SK-N-SH (cell line): ENCODE measurements around the gene SETBP1. TPM values are rescaled to one million over a fixed set of nuclear protein-coding genes. Genes with fewer than 3 reads are reported as not detected.

Experiments
- CTCF ChIA-PET: fragments of 300-600, 350-600 bp; formaldehyde crosslinking; extraction: SDS; loops from one replicate; lab custom pipeline; 2021; lab: Yijun Ruan, JAX
- POLR2A ChIA-PET: fragments of 350-600 bp; sonication (Branson Sonifier 250); formaldehyde crosslinking; extraction: SDS; loops from one replicate; lab custom pipeline; 2020; ENCODE audit warnings: antibody characterized with exemption, inconsistent platforms; lab: Yijun Ruan, JAX
- DNase-seq: peaks from one replicate; pipeline ENCODE4 v3.0.0; 2012
- H2AFZ ChIP-seq: fragments of 200-600 bp; sonication (generic); 2 replicates; pipeline ENCODE4 v1.8.1; 2016; ENCODE audit warnings: antibody characterized with exemption, mild to moderate bottlenecking, low read depth
- H3F3A ChIP-seq: fragments of 200-600 bp; sonication (generic); replicated peaks from 2 replicates; pipeline ENCODE3; 2016; ENCODE audit warnings: antibody characterized with exemption, mild to moderate bottlenecking; ENCODE audit not compliant: insufficient read depth
- H3K27ac ChIP-seq, 2 experiments: fragments of 200-500 bp in 1 of 2; fragments of 200-600 bp in 1 of 2; sonication (Bioruptor generic) in 1 of 2; sonication (generic), shearing (Covaris generic) in 1 of 2; 2 replicates each; pipeline versions ENCODE4 v1.5.1 to v1.6.1; 2014 to 2016; ENCODE audit warnings: low read depth in 2 of 2, inconsistent platforms in 1 of 2, low read length in 1 of 2, mild to moderate bottlenecking in 1 of 2, mixed read lengths in 1 of 2
- H3K27me3 ChIP-seq: fragments of 200-600 bp; sonication (generic), shearing (Covaris generic); 2 replicates; pipeline ENCODE4 v1.6.1; 2016; ENCODE audit warnings: mixed run types; ENCODE audit not compliant: insufficient read depth
- H3K36me3 ChIP-seq, 2 experiments: fragments of 200-500 bp in 1 of 2; fragments of 200-600 bp in 1 of 2; sonication (Bioruptor generic) in 1 of 2; sonication (generic) in 1 of 2; replicated peaks in 1 of 2; 2 replicates each; pipeline versions ENCODE3 to v1.5.1; 2014 to 2016; ENCODE audit warnings: low read length in 1 of 2, mild to moderate bottlenecking in 1 of 2; ENCODE audit not compliant: insufficient read depth in 2 of 2, control insufficient read depth in 1 of 2
- H3K4me1 ChIP-seq, 2 experiments: fragments of 200-500 bp in 1 of 2; fragments of 200-600 bp in 1 of 2; sonication (Bioruptor generic) in 1 of 2; sonication (generic), shearing (Covaris generic) in 1 of 2; 2 replicates each; pipeline versions ENCODE4 v1.5.1 to v1.6.1; 2014 to 2016; ENCODE audit warnings: low read depth in 1 of 2, low read length in 1 of 2, mixed run types in 1 of 2; ENCODE audit not compliant: insufficient read depth in 2 of 2, control insufficient read depth in 1 of 2
- H3K4me2 ChIP-seq: fragments of 200-600 bp; sonication (generic), shearing (Covaris generic); 2 replicates; pipeline ENCODE4 v1.6.1; 2017; ENCODE audit warnings: mixed run types
- H3K4me3 ChIP-seq, 2 experiments: fragments of 200-500 bp in 1 of 2; fragments of 200-600 bp in 1 of 2; sonication (Bioruptor generic) in 1 of 2; sonication (generic), shearing (Covaris generic) in 1 of 2; 2 replicates each; pipeline versions ENCODE4 v1.5.1 to v1.8.1; 2014 to 2016; ENCODE audit warnings: low read depth in 2 of 2, inconsistent platforms in 1 of 2, low read length in 1 of 2, mild to moderate bottlenecking in 1 of 2, mixed read lengths in 1 of 2, moderate library complexity in 1 of 2
- H3K79me2 ChIP-seq: fragments of 200-600 bp; sonication (generic); 2 replicates; pipeline ENCODE4 v1.8.1; 2017; ENCODE audit warnings: mild to moderate bottlenecking; ENCODE audit not compliant: insufficient read depth
- H3K9ac ChIP-seq: fragments of 200-600 bp; sonication (generic); 2 replicates; pipeline ENCODE4 v1.6.1; 2017; ENCODE audit warnings: mixed run types
- H3K9me2 ChIP-seq: fragments of 200-600 bp; sonication (generic); 2 replicates; pipeline ENCODE4 v1.6.1; 2017; ENCODE audit warnings: mixed run types
- H3K9me3 ChIP-seq: fragments of 200-600 bp; sonication (generic); 2 replicates; pipeline ENCODE4 v1.6.1; 2017; ENCODE audit warnings: mixed run types, mild to moderate bottlenecking, moderate library complexity
- H4K20me1 ChIP-seq: fragments of 200-600 bp; sonication (generic); 2 replicates; pipeline ENCODE4 v1.6.1; 2017; ENCODE audit warnings: mild to moderate bottlenecking, mixed run types; ENCODE audit not compliant: insufficient read depth
- CHD2 ChIP-seq: fragments of 150-350 bp; IDR thresholded peaks from 2 replicates; pipeline ENCODE4 v1.6.1; 2018; ENCODE audit warnings: low read length; ENCODE audit not compliant: partially characterized antibody
- ELF1 ChIP-seq: IDR thresholded peaks from 2 replicates; pipeline ENCODE4 v1.4.0; 2012
- EP300 ChIP-seq, 2 experiments: IDR thresholded peaks; 2 replicates each; pipeline versions ENCODE4 v1.4.0 to v1.6.1; 2012; ENCODE audit warnings: borderline replicate concordance in 1 of 2, low read depth in 1 of 2, low read length in 1 of 2
- FOXJ3 ChIP-seq: sonication (generic); formaldehyde crosslinking; IDR thresholded peaks from 2 replicates; pipeline ENCODE4 v1.5.1; 2020; ENCODE audit warnings: mild to moderate bottlenecking, missing genetic modification reagents
- MAX ChIP-seq: IDR thresholded peaks from 2 replicates; pipeline ENCODE4 v1.4.0; 2012; ENCODE audit warnings: low read depth
- MEF2A ChIP-seq: IDR thresholded peaks from 2 replicates; pipeline ENCODE4 v1.4.0; 2012; ENCODE audit warnings: low read depth, borderline replicate concordance
- MXI1 ChIP-seq: IDR thresholded peaks from 2 replicates; pipeline ENCODE4 v1.6.1; 2012; ENCODE audit warnings: mild to moderate bottlenecking, low read depth, low read length, improper control_type of control experiment
- POLR2AphosphoS5 ChIP-seq: IDR thresholded peaks from 2 replicates; pipeline ENCODE4 v1.6.1; 2012; ENCODE audit warnings: low read depth, low read length
- RFX5 ChIP-seq: IDR thresholded peaks from 2 replicates; pipeline ENCODE4 v1.6.1; 2012; ENCODE audit warnings: mild to moderate bottlenecking, improper control_type of control experiment, low read length
- RXRA ChIP-seq: IDR thresholded peaks from 2 replicates; pipeline ENCODE4 v1.4.0; 2012; ENCODE audit warnings: low read depth, mild to moderate bottlenecking, borderline replicate concordance
- SMC3 ChIP-seq: IDR thresholded peaks from 2 replicates; pipeline ENCODE4 v1.6.1; 2012; ENCODE audit warnings: low read depth, low read length, improper control_type of control experiment
- TAF1 ChIP-seq: IDR thresholded peaks from 2 replicates; pipeline ENCODE4 v1.6.1; 2012; ENCODE audit warnings: low read depth, mild to moderate bottlenecking, low read length, moderate library complexity, borderline replicate concordance
- TCF12 ChIP-seq: IDR thresholded peaks from 2 replicates; pipeline ENCODE4 v1.4.0; 2012
- WGBS: methylation state at CpG from one replicate; pipeline ENCODE4 v1.1.6; 2017; ENCODE audit warnings: low lambda C conversion rate; 5-methylcytosine and 5-hydroxymethylcytosine counted together
- polyA plus RNA-seq, 3 experiments: library from polyadenylated mRNA; depleted of rRNA; stranded (reverse); fragments of >200 nt; gene quantifications; 2 replicates each; pipeline ENCODE4 v1.2.3, GENCODE V29; 2012
- TF ChIP-seq, protein P1 (sequence below): fragments of 150-350 bp; IDR thresholded peaks from 2 replicates; pipeline ENCODE4 v1.6.1; 2016; ENCODE audit warnings: mild to moderate bottlenecking, low read depth, low read length
- TF ChIP-seq, protein P2 (sequence below): IDR thresholded peaks from 2 replicates; pipeline ENCODE4 v1.6.1; 2012; ENCODE audit warnings: mild to moderate bottlenecking, low read depth, low read length, moderate library complexity
- TF ChIP-seq, protein P3 (sequence below): IDR thresholded peaks from 2 replicates; pipeline ENCODE4 v1.4.0; 2012; ENCODE audit warnings: low read depth, borderline replicate concordance

The SETBP1 gene
- polyA plus RNA-seq, 1 of the 3 experiments (the other 2 are of a cell fraction), result 3.0 TPM

DNA sequence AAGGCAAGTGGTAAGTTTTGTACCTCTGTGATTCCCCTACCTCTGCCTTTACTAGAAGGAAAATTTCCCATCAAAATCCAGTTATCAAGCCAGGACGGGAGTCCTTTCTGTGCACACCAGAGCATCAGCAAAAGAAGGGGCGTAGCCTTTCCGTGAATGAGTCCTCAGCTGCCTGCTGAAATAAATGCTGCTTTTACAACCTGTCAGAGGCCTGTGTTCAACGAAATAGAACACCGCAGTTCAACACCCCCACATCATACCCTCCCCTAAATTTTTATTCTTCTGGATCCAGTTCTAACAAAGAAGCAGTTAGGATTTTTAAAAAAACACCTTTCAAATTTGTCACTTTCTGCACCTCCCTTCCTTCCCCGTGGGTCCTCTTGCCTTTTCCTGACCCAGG is 135.8 kb downstream of the SETBP1 start:
- WGBS, result 95% methylated on average over 6 of the region's 6 CpGs
- Histone ChIP-seq H3K4me1 (peaks cover 0 to 2% of the 10 kb centered on the region in 2 experiments; a peak in 1 of 4 replicates), H3K27me3 (no peaks in the 10 kb centered on the region), H3K9me2 (no peaks in the 10 kb centered on the region), H3K4me3 (no peak overlapping the region), H3K9me3 (no peaks in the 10 kb centered on the region), H4K20me1 (no peaks in the 10 kb centered on the region), H3K36me3 (no peaks in the 10 kb centered on the region), H3K9ac (no peak overlapping the region), H2AFZ (no peak overlapping the region)
- no peak for DNase-seq
- ChIA-PET CTCF (no interaction called here), POLR2A (no interaction called here)
- TF ChIP-seq, protein P1, sequence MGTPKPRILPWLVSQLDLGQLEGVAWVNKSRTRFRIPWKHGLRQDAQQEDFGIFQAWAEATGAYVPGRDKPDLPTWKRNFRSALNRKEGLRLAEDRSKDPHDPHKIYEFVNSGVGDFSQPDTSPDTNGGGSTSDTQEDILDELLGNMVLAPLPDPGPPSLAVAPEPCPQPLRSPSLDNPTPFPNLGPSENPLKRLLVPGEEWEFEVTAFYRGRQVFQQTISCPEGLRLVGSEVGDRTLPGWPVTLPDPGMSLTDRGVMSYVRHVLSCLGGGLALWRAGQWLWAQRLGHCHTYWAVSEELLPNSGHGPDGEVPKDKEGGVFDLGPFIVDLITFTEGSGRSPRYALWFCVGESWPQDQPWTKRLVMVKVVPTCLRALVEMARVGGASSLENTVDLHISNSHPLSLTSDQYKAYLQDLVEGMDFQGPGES, result no peak
- no peak for TF ChIP-seq POLR2AphosphoS5
- TF ChIP-seq, protein P2, sequence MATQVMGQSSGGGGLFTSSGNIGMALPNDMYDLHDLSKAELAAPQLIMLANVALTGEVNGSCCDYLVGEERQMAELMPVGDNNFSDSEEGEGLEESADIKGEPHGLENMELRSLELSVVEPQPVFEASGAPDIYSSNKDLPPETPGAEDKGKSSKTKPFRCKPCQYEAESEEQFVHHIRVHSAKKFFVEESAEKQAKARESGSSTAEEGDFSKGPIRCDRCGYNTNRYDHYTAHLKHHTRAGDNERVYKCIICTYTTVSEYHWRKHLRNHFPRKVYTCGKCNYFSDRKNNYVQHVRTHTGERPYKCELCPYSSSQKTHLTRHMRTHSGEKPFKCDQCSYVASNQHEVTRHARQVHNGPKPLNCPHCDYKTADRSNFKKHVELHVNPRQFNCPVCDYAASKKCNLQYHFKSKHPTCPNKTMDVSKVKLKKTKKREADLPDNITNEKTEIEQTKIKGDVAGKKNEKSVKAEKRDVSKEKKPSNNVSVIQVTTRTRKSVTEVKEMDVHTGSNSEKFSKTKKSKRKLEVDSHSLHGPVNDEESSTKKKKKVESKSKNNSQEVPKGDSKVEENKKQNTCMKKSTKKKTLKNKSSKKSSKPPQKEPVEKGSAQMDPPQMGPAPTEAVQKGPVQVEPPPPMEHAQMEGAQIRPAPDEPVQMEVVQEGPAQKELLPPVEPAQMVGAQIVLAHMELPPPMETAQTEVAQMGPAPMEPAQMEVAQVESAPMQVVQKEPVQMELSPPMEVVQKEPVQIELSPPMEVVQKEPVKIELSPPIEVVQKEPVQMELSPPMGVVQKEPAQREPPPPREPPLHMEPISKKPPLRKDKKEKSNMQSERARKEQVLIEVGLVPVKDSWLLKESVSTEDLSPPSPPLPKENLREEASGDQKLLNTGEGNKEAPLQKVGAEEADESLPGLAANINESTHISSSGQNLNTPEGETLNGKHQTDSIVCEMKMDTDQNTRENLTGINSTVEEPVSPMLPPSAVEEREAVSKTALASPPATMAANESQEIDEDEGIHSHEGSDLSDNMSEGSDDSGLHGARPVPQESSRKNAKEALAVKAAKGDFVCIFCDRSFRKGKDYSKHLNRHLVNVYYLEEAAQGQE, result no peak
- TF ChIP-seq, protein P3, sequence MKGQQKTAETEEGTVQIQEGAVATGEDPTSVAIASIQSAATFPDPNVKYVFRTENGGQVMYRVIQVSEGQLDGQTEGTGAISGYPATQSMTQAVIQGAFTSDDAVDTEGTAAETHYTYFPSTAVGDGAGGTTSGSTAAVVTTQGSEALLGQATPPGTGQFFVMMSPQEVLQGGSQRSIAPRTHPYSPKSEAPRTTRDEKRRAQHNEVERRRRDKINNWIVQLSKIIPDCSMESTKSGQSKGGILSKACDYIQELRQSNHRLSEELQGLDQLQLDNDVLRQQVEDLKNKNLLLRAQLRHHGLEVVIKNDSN, result no peak
- TF ChIP-seq, all 33 proteins: peak for 0
- H3K4me2 ChIP-seq, result no peak overlapping the region
- no peaks in the 10 kb centered on the region for H3K79me2 ChIP-seq
- H3K27ac ChIP-seq, result no peak overlapping the region
- no peaks in the 10 kb centered on the region for H3F3A ChIP-seq

- TF ChIP-seq ELF1 (no peak), RXRA (no peak), MEF2A (no peak), TCF12 (no peak), POLR2AphosphoS5 (no peak), FOXJ3 (CRISPR knock-in tag) (no peak), RFX5 (no peak), TAF1 (no peak), MXI1 (no peak), SMC3 (no peak), MAX (no peak), EP300 (IDR thresholded peaks at IDR 0.05; ENCODE audit: borderline replicate concordance in 1 of 2, low read depth in 1 of 2, low read length in 1 of 2) (no peak), CHD2 (no peak)
- TF ChIP-seq, protein P3, result no peak
- no peak for DNase-seq
- 93% methylated on average over 9 of the region's 10 CpGs for WGBS
These were observed 137.3 kb downstream of the SETBP1 start for GRCh38 chr18:44817831-44818473.

More at GRCh38 chr18:44817831-44818473, 137.3 kb downstream of the SETBP1 start:
- peaks cover 0 to 2% of the 10 kb centered on the region in 2 experiments; a peak in 1 of 4 replicates for H3K4me1 ChIP-seq
- no peaks in the 10 kb centered on the region for H3K79me2 ChIP-seq
- H3K9me3 ChIP-seq, result no peaks in the 10 kb centered on the region
- no peak overlapping the region for H2AFZ ChIP-seq
- H3K9me2 ChIP-seq, result no peaks in the 10 kb centered on the region
- peaks cover 2% of the 10 kb centered on the region for H3F3A ChIP-seq
- CTCF ChIA-PET, result interaction anchor here (1.0 kb wide), 1 partner anchor 10 kb away, joined by 3 read pairs; no protein-coding TSS in a partner anchor
- POLR2A ChIA-PET, result no interaction called here
- H3K27ac ChIP-seq, result no peak overlapping the region
- H3K27me3 ChIP-seq, result no peaks in the 10 kb centered on the region
- H3K36me3 ChIP-seq, result no peaks in the 10 kb centered on the region
- H3K9ac ChIP-seq, result no peak overlapping the region
- no peaks in the 10 kb centered on the region for H4K20me1 ChIP-seq
- H3K4me3 ChIP-seq, result no peak overlapping the region
- H3K4me2 ChIP-seq, result no peak overlapping the region
